OCI-LY1 (cell line): Measurements from ENCODE around the gene EDC4.

Experiments
- CTCF ChIP-seq: fragments of 200-600 bp; sonication (generic), shearing (Covaris generic); IDR thresholded peaks from 2 replicates; pipeline ENCODE4 v1.5.1; 2017; ENCODE audit warnings: mild to moderate bottlenecking, antibody characterized with exemption, low read length, moderate library complexity, mixed read lengths
- EZH2 ChIP-seq: fragments of 200-600 bp; sonication (generic), shearing (Covaris generic); IDR thresholded peaks from 2 replicates; pipeline ENCODE4 v1.8.0; 2017; ENCODE audit warnings: borderline replicate concordance, mixed run types, mild to moderate bottlenecking, antibody characterized with exemption, low read length, moderate library complexity, mixed read lengths

- TF ChIP-seq CTCF = no peak
- no peak for TF ChIP-seq EZH2
Measured at GRCh38 chr16:67868290-67868689, 4.6 kb upstream of the EDC4 start.
